ENCODE results near the gene ADAMTS9. TPM values are rescaled to one million over a fixed set of nuclear protein-coding genes. Genes with fewer than 3 reads are reported as not detected.

ADAMTS9 gene
- total and polyA plus RNA-seq, 4 experiments from 2014 or later = not detected

DNA sequence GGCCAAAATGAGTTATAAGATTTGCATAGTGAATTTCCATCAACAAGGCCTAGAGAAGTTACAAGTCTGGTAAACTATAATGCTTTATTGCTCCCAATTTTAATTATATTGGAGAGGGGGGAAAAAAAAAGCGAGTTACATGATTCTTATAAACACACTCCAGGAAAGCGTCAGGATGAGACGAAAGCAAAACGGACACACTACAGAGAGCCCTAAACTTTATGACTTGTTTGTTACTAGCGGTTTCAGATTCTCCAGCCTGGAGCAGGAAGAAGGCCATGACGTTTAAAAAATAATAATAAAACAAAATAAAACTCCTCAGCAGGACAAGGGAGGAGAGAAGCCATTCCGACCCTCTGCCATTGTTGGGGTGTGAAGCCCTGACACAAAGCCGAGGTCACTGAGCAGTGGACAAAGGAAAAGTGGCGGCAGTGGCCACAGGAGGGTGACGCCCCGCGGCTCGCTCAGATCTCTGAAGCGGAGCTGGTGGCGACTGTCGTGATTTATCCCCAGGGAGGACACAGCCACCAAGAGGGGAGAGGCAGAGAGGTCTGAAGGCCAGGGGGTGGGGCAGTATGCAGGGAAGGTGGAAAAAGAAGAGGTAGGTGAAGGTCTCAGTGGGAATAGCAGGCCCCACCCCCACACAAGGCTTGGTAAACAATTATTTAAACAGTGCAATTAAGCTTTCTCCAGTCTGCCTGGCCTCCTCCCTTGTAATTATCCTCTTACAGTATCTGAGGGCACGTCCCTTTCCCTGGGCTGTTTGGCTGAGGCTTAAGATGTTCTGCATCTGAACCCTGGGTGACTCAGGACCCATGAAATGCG lies 45.3 kb downstream of the ADAMTS9 start:
- intact Hi-C loops (cut with micrococcal nuclease) = no loop called here
- Mint-ChIP-seq H3K9me3 (peaks cover 0 to 3% (median under 1%) of the 10 kb centered on the region in 8 donors), H3K27me3 (no peaks in the 10 kb centered on the region), H3K27ac (no peak overlapping the region), H3K4me3 (no peak overlapping the region), H3K4me1 (no peaks in the 10 kb centered on the region), H3K36me3 (no peaks in the 10 kb centered on the region)
- Histone ChIP-seq H3K4me1 (ENCODE audit: insufficient read depth, low read length) (no peaks in the 10 kb centered on the region), H3K27me3 (ENCODE audit: insufficient read depth, low read length) (no peaks in the 10 kb centered on the region), H3K9me3 (ENCODE audit: control insufficient read depth in 1 of 2, low read length in 2 of 2) (no peaks in the 10 kb centered on the region), H3K36me3 (ENCODE audit: insufficient read depth, low read length) (no peaks in the 10 kb centered on the region), H3K27ac (ENCODE audit: low read depth, low read length) (no peak overlapping the region), H3K4me3 (ENCODE audit: low read length in 2 of 2) (no peak overlapping the region)
- no peak for DNase-seq
- ChIA-PET CTCF (ENCODE audit: partially characterized antibody) (no interaction called here), POLR2A (ENCODE audit: partially characterized antibody) (no interaction called here)

DNA sequence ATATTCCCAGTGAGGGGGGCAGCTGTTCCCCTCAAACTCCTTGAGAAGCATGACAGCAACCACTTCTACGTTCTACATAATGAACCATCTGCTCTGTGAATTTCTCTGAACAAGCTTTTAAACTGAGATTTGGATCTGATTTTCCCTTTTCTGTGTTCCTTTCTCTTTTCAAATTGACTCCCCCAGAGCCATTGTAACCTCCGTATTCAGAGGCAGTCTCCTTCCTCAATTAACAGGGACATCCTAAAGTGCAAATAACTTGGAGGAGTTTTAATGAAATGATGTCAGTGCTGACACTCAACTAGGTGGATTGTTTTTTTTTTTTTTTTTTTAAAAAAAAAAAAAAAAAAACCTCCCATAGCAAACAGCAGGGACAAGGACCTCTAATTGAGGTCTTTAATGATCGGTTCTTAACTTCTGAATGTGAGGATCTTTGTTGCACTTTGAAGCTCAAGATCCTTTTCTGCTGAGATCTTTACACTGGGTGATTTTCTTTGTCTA lies 48.8 kb downstream of the ADAMTS9 start:
- DNase-seq = no peak
- H3K4me1 Mint-ChIP-seq = no peaks in the 10 kb centered on the region
- peaks cover 0 to 6% (median under 1%) of the 10 kb centered on the region in 8 donors for H3K9me3 Mint-ChIP-seq
- H3K9me3 ChIP-seq (ENCODE audit: control insufficient read depth in 1 of 2, low read length in 2 of 2) = no peaks in the 10 kb centered on the region
- CTCF ChIA-PET (ENCODE audit: partially characterized antibody) = no interaction called here
- intact Hi-C loops (cut with micrococcal nuclease) = no loop called here
- H3K4me1 ChIP-seq (ENCODE audit: insufficient read depth, low read length) = no peaks in the 10 kb centered on the region
- H3K4me3 Mint-ChIP-seq = no peak overlapping the region
- POLR2A ChIA-PET (ENCODE audit: partially characterized antibody) = no interaction called here
- no peaks in the 10 kb centered on the region for H3K36me3 ChIP-seq (ENCODE audit: insufficient read depth, low read length)
- H3K27ac ChIP-seq (ENCODE audit: low read depth, low read length) = no peak overlapping the region
- H3K27me3 Mint-ChIP-seq = no peaks in the 10 kb centered on the region
- H3K27me3 ChIP-seq (ENCODE audit: insufficient read depth, low read length) = no peaks in the 10 kb centered on the region
- H3K36me3 Mint-ChIP-seq = no peaks in the 10 kb centered on the region
- no peak overlapping the region for H3K27ac Mint-ChIP-seq
- no peak overlapping the region for H3K4me3 ChIP-seq (ENCODE audit: low read length in 2 of 2)

DNA sequence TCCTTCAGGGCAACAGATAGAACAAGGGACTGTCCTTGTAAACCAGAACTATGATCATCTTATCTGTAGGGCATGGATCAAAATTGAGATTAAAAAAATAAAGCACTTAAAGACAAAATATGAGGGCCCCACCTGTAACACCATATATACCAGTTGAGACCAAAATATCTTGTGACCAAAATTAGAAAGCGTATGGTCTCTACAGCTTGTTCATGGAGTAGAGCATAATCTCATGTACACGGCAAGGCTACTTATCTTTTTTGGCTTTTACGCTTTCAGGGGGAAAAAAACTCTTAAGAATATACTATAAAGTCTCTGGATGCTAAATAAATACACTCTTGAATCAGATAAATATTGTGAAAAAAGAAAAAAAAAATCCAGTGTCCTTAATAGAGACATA lies 49.3 kb downstream of the ADAMTS9 start:
- Histone ChIP-seq H3K27ac (ENCODE audit: low read depth, low read length) (no peak overlapping the region), H3K27me3 (ENCODE audit: insufficient read depth, low read length) (no peaks in the 10 kb centered on the region), H3K9me3 (ENCODE audit: control insufficient read depth in 1 of 2, low read length in 2 of 2) (no peaks in the 10 kb centered on the region), H3K4me3 (ENCODE audit: low read length in 2 of 2) (no peak overlapping the region), H3K4me1 (ENCODE audit: insufficient read depth, low read length) (no peaks in the 10 kb centered on the region), H3K36me3 (ENCODE audit: insufficient read depth, low read length) (no peaks in the 10 kb centered on the region)
- no peak overlapping the region for H3K4me3 Mint-ChIP-seq
- no peaks in the 10 kb centered on the region for H3K27me3 Mint-ChIP-seq
- POLR2A ChIA-PET (ENCODE audit: partially characterized antibody) = no interaction called here
- intact Hi-C loops (cut with micrococcal nuclease) = no loop called here
- CTCF ChIA-PET (ENCODE audit: partially characterized antibody) = no interaction called here
- no peaks in the 10 kb centered on the region for H3K36me3 Mint-ChIP-seq
- no peaks in the 10 kb centered on the region for H3K4me1 Mint-ChIP-seq
- no peak for DNase-seq
- no peak overlapping the region for H3K27ac Mint-ChIP-seq
- peaks cover 0 to 8% (median under 1%) of the 10 kb centered on the region in 8 donors for H3K9me3 Mint-ChIP-seq

DNA sequence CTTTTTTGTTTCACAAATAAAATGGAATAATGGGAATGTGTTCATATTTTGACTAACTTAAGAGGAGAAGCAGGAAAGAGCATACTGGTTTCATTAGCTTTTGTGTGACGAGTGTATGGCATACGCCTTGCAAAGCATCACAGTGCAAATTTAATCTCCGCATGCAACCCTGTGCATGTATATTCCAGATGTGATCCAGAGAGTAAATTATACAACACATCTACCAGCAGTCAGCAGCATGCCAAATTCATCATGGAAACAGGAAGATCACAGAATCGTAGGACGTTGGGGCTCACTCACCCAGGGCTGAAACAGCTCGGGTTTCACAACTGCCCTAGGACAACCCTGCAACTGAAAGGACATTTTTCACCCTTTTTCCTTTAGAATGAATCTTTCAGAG lies 53.4 kb downstream of the ADAMTS9 start:
- ChIA-PET POLR2A (ENCODE audit: partially characterized antibody) (no interaction called here), CTCF (ENCODE audit: partially characterized antibody) (no interaction called here)
- Histone ChIP-seq H3K27me3 (ENCODE audit: insufficient read depth, low read length) (no peaks in the 10 kb centered on the region), H3K4me3 (ENCODE audit: low read length in 2 of 2) (no peak overlapping the region), H3K36me3 (ENCODE audit: insufficient read depth, low read length) (no peaks in the 10 kb centered on the region), H3K4me1 (ENCODE audit: insufficient read depth, low read length) (no peaks in the 10 kb centered on the region), H3K27ac (ENCODE audit: low read depth, low read length) (no peak overlapping the region), H3K9me3 (ENCODE audit: control insufficient read depth in 1 of 2, low read length in 2 of 2) (no peaks in the 10 kb centered on the region)
- intact Hi-C loops (cut with micrococcal nuclease) = no loop called here
- DNase-seq = no peak
- H3K4me1 Mint-ChIP-seq = no peaks in the 10 kb centered on the region
- H3K9me3 Mint-ChIP-seq = peaks cover 0 to 8% (median 0%) of the 10 kb centered on the region in 8 donors
- H3K36me3 Mint-ChIP-seq = no peaks in the 10 kb centered on the region
- H3K4me3 Mint-ChIP-seq = no peak overlapping the region
- H3K27ac Mint-ChIP-seq = no peak overlapping the region
- no peaks in the 10 kb centered on the region for H3K27me3 Mint-ChIP-seq

DNA sequence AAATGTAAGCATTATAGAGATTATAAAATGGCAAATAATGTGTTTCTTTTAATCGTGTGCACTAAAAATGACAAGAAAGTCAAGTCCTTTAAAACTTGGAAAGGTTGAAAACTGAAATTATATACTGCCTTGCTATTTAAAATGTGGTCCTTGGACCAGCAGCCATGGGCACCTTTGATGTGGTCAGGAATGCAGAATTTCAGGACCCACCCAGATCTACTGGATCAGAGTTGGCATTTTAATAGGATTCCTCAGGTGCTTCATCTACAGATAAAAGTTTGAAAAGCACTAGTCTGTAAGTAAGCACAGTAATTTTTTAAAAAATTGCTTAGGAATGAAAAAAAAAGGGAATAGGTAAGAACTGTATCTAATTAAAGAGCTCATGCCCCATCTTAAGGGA lies 55.8 kb downstream of the ADAMTS9 start:
- no peaks in the 10 kb centered on the region for H3K27me3 ChIP-seq (ENCODE audit: insufficient read depth, low read length)
- ChIA-PET CTCF (ENCODE audit: partially characterized antibody) (no interaction called here), POLR2A (ENCODE audit: partially characterized antibody) (no interaction called here)
- no peak for DNase-seq
- no peak overlapping the region for H3K27ac Mint-ChIP-seq
- no peaks in the 10 kb centered on the region for H3K4me1 Mint-ChIP-seq
- H3K4me3 ChIP-seq (ENCODE audit: low read length in 2 of 2) = no peak overlapping the region
- H3K9me3 Mint-ChIP-seq = peaks cover 0 to 10% (median under 1%) of the 10 kb centered on the region in 8 donors
- no peaks in the 10 kb centered on the region for H3K27me3 Mint-ChIP-seq
- no peak overlapping the region for H3K27ac ChIP-seq (ENCODE audit: low read depth, low read length)
- no peaks in the 10 kb centered on the region for H3K36me3 Mint-ChIP-seq
- H3K36me3 ChIP-seq (ENCODE audit: insufficient read depth, low read length) = no peaks in the 10 kb centered on the region
- no peaks in the 10 kb centered on the region for H3K4me1 ChIP-seq (ENCODE audit: insufficient read depth, low read length)
- intact Hi-C loops (cut with micrococcal nuclease) = no loop called here
- no peak overlapping the region for H3K4me3 Mint-ChIP-seq
- no peaks in the 10 kb centered on the region for H3K9me3 ChIP-seq (ENCODE audit: control insufficient read depth in 1 of 2, low read length in 2 of 2)

DNA sequence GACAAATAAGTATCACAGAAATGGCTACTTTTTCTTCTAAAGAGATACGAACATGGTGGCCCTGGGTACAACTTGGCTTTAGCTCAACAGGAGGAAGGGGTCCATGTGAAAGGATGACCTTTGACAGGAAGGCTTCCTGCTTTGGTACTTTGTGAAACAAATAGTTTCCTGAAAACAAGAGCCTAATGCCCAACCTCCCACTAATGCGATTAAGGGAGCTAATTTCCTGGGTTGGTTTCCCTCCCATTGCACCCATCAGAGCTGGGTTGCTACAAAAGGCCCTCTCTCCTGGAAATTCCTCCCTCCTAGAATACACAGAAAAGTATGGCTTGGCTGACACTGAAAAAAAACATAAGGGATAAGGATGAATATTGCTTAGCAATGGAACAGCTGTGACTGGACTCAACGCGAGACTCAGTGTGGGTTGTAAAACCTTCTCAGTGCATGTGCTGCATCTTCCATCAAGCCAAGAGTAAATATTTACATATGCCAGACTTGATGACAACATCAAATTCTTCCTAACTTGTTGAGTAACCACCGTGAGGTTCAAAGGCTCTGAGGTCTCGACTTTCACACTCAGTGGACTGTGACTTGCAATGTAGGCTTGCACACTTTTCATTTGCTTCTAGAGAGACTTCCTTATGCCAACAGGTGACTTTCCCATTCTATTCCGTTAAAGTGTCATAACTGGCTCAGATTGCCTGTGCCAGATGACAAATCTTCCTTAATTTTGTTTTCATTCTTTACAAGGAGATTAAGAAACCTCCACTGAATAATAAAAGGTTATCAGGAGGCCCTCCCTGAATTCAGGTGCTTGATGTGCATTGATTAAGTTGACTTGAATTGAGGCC lies 60.1 kb downstream of the ADAMTS9 start:
- POLR2A ChIA-PET (ENCODE audit: partially characterized antibody) = no interaction called here
- no peaks in the 10 kb centered on the region for H3K27me3 Mint-ChIP-seq
- no peaks in the 10 kb centered on the region for H3K36me3 ChIP-seq (ENCODE audit: insufficient read depth, low read length)

DNA sequence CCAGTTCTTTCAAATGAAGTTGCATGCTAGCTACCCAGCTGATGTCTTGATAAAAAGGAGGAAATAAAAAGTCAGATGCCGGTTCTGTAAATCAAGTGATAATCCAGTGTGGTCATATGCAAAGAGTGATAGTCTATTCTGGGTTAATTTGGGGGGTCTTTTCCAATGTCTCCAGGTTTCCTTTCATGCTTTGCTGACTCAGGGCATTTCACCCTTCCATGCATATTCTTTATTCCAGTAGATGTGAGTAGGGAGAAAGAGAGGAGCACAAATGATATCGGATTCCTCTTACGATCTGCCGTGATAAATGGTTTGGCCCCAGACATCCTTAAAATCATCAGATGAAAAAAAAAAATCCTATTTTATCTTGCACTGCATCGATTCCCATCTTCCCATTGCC lies 60.8 kb downstream of the ADAMTS9 start:
- Mint-ChIP-seq H3K27ac (no peak overlapping the region), H3K9me3 (peaks cover 0 to 4% (median 3%) of the 10 kb centered on the region in 8 donors), H3K4me1 (no peaks in the 10 kb centered on the region), H3K4me3 (no peak overlapping the region), H3K27me3 (no peaks in the 10 kb centered on the region), H3K36me3 (no peaks in the 10 kb centered on the region)
- Histone ChIP-seq H3K36me3 (ENCODE audit: insufficient read depth, low read length) (no peaks in the 10 kb centered on the region), H3K27ac (ENCODE audit: low read depth, low read length) (no peak overlapping the region), H3K27me3 (ENCODE audit: insufficient read depth, low read length) (no peaks in the 10 kb centered on the region), H3K4me3 (ENCODE audit: low read length in 2 of 2) (no peak overlapping the region), H3K4me1 (ENCODE audit: insufficient read depth, low read length) (no peaks in the 10 kb centered on the region), H3K9me3 (ENCODE audit: control insufficient read depth in 1 of 2, low read length in 2 of 2) (no peaks in the 10 kb centered on the region)
- intact Hi-C loops (cut with micrococcal nuclease) = no loop called here
- DNase-seq = no peak
- POLR2A ChIA-PET (ENCODE audit: partially characterized antibody) = no interaction called here
- CTCF ChIA-PET (ENCODE audit: partially characterized antibody) = no interaction called here

More for the DNA sequence above, 60.1 kb downstream of the ADAMTS9 start:
- Histone ChIP-seq H3K27me3 (ENCODE audit: insufficient read depth, low read length) (no peaks in the 10 kb centered on the region), H3K9me3 (ENCODE audit: control insufficient read depth in 1 of 2, low read length in 2 of 2) (no peaks in the 10 kb centered on the region), H3K4me3 (ENCODE audit: low read length in 2 of 2) (no peak overlapping the region), H3K4me1 (ENCODE audit: insufficient read depth, low read length) (no peaks in the 10 kb centered on the region), H3K27ac (ENCODE audit: low read depth, low read length) (no peak overlapping the region)
- Mint-ChIP-seq H3K4me1 (no peaks in the 10 kb centered on the region), H3K4me3 (no peak overlapping the region), H3K9me3 (peaks cover 0 to 4% (median 1%) of the 10 kb centered on the region in 8 donors), H3K36me3 (no peaks in the 10 kb centered on the region), H3K27ac (no peak overlapping the region)
- intact Hi-C loops (cut with micrococcal nuclease) = no loop called here
- DNase-seq = no peak
- CTCF ChIA-PET (ENCODE audit: partially characterized antibody) = no interaction called here

All from CD4-positive, alpha-beta memory T cell (primary cell).